Urinary bladder (tissue), 4 donors: ENCODE measurements around the gene PPP2R2C. TPM values are rescaled to one million over a fixed set of nuclear protein-coding genes. Genes with fewer than 3 reads are reported as not detected.

Experiments used
- DNase-seq: peaks from one replicate; pipeline ENCODE4 v3.0.0-alpha.2; 2015; ENCODE audit errors: extremely low spot score
- H3K27ac ChIP-seq: one replicate; pipeline ENCODE4 v1.5.1; 2013; ENCODE audit warnings: low read depth, mild to moderate bottlenecking, moderate library complexity
- H3K36me3 ChIP-seq: one replicate; pipeline ENCODE4 v1.6.1; 2013; ENCODE audit warnings: mild to moderate bottlenecking, moderate library complexity; ENCODE audit not compliant: insufficient read depth
- H3K4me1 ChIP-seq: one replicate; pipeline ENCODE4 v1.6.1; 2013; ENCODE audit warnings: mild to moderate bottlenecking, moderate library complexity; ENCODE audit not compliant: insufficient read depth
- H3K4me3 ChIP-seq: one replicate; pipeline ENCODE4 v1.5.1; 2013; ENCODE audit warnings: low read depth, low read length
- whole genome bisulfite sequencing: extraction: QIAGEN DNeasy Blood & Tissue Kit; methylation state at CpG from one replicate; pipeline ENCODE4 v1.1.7; 2013; 5-methylcytosine and 5-hydroxymethylcytosine counted together
- polyA plus RNA-seq: library from polyadenylated mRNA; stranded (reverse); fragments of 200-250 nt; gene quantifications from one replicate; pipeline ENCODE4 v1.2.3, GENCODE V29; 2013
- total RNA-seq: library from RNA; depleted of rRNA; stranded (reverse); fragments of >200 nt; gene quantifications from one replicate; pipeline ENCODE4 v1.2.3, GENCODE V29; 2014
- donor health status: healthy with polysubstance abuse.
- donor health status: healthy.

The PPP2R2C gene
- total and polyA plus RNA-seq, 2 donors = 0.94 to 3.0 TPM

GRCh38 chr4:6361076-6361784 is 111.2 kb downstream of the PPP2R2C start:
- no peak for DNase-seq
- 64% methylated on average over 4 of the region's 4 CpGs for WGBS
- Histone ChIP-seq H3K4me1 (no peaks in the 10 kb centered on the region), H3K4me3 (no peak overlapping the region), H3K27ac (no peak overlapping the region), H3K36me3 (no peaks in the 10 kb centered on the region)

- no peak for DNase-seq
- Histone ChIP-seq H3K36me3 (no peaks in the 10 kb centered on the region), H3K4me1 (no peaks in the 10 kb centered on the region), H3K4me3 (no peak overlapping the region), H3K27ac (no peak overlapping the region)
- 23% methylated on average over 10 of the region's 10 CpGs for WGBS
These were observed 112.0 kb downstream of the PPP2R2C start for GRCh38 chr4:6360385-6360784.

GRCh38 chr4:6359536-6360308 is 112.7 kb downstream of the PPP2R2C start:
- Histone ChIP-seq H3K4me1 (no peaks in the 10 kb centered on the region), H3K27ac (no peak overlapping the region), H3K4me3 (no peak overlapping the region), H3K36me3 (no peaks in the 10 kb centered on the region)
- WGBS = 65% methylated on average over 11 of the region's 11 CpGs
- no peak for DNase-seq

- DNase-seq = no peak
- Histone ChIP-seq H3K36me3 (no peaks in the 10 kb centered on the region), H3K27ac (no peak overlapping the region), H3K4me3 (no peak overlapping the region), H3K4me1 (no peaks in the 10 kb centered on the region)
- 83% methylated on average over 6 of the region's 6 CpGs for WGBS
These were observed 114.9 kb downstream of the PPP2R2C start for GRCh38 chr4:6357476-6357875.

- no peak overlapping the region for H3K4me3 ChIP-seq
- no peak overlapping the region for H3K27ac ChIP-seq
- no peaks in the 10 kb centered on the region for H3K4me1 ChIP-seq
- no peaks in the 10 kb centered on the region for H3K36me3 ChIP-seq
- DNase-seq = no peak
- WGBS = 77% methylated on average over 11 of the region's 11 CpGs
These were observed 116.3 kb downstream of the PPP2R2C start for GRCh38 chr4:6356076-6356560.

- Histone ChIP-seq H3K4me3 (no peak overlapping the region), H3K27ac (no peak overlapping the region), H3K4me1 (no peaks in the 10 kb centered on the region), H3K36me3 (no peaks in the 10 kb centered on the region)
- 29% methylated on average over 3 of the region's 3 CpGs for WGBS
- no peak for DNase-seq
These were observed 117.4 kb downstream of the PPP2R2C start for GRCh38 chr4:6355052-6355451.

GRCh38 chr4:6354626-6355025 is 117.8 kb downstream of the PPP2R2C start:
- WGBS = 58% methylated on average over 8 of the region's 8 CpGs
- DNase-seq = no peak
- H3K4me3 ChIP-seq = no peak overlapping the region
- H3K36me3 ChIP-seq = no peaks in the 10 kb centered on the region
- no peak overlapping the region for H3K27ac ChIP-seq
- no peaks in the 10 kb centered on the region for H3K4me1 ChIP-seq

- Histone ChIP-seq H3K4me3 (no peak overlapping the region), H3K36me3 (no peaks in the 10 kb centered on the region), H3K27ac (no peak overlapping the region), H3K4me1 (no peaks in the 10 kb centered on the region)
- DNase-seq = no peak
- 47% methylated on average over 15 of the region's 15 CpGs for WGBS
These were observed 118.3 kb downstream of the PPP2R2C start for GRCh38 chr4:6354119-6354518.

GRCh38 chr4:6352031-6352692 is 120.3 kb downstream of the PPP2R2C start:
- DNase-seq = no peak
- 70% methylated on average over 13 of the region's 13 CpGs for WGBS

GRCh38 chr4:6351246-6352000 is 121.0 kb downstream of the PPP2R2C start:
- H3K4me1 ChIP-seq = no peaks in the 10 kb centered on the region
- DNase-seq = no peak
- WGBS = 92% methylated on average over 22 of the region's 22 CpGs
- no peaks in the 10 kb centered on the region for H3K36me3 ChIP-seq
- no peak overlapping the region for H3K27ac ChIP-seq
- no peak overlapping the region for H3K4me3 ChIP-seq

More at GRCh38 chr4:6352031-6352692, 120.3 kb downstream of the PPP2R2C start:
- Histone ChIP-seq H3K4me1 (no peaks in the 10 kb centered on the region), H3K36me3 (no peaks in the 10 kb centered on the region), H3K4me3 (no peak overlapping the region), H3K27ac (no peak overlapping the region)

GRCh38 chr4:6350646-6351045 is 121.8 kb downstream of the PPP2R2C start:
- WGBS = 82% methylated on average over 8 of the region's 8 CpGs
- DNase-seq = no peak
- Histone ChIP-seq H3K27ac (no peak overlapping the region), H3K36me3 (no peaks in the 10 kb centered on the region), H3K4me1 (no peaks in the 10 kb centered on the region), H3K4me3 (no peak overlapping the region)

- H3K36me3 ChIP-seq = no peaks in the 10 kb centered on the region
- WGBS = 60% methylated on average over 19 of the region's 19 CpGs
- DNase-seq = no peak
- no peak overlapping the region for H3K4me3 ChIP-seq
- H3K27ac ChIP-seq = no peak overlapping the region
- H3K4me1 ChIP-seq = no peaks in the 10 kb centered on the region
These were observed 122.4 kb downstream of the PPP2R2C start for GRCh38 chr4:6349896-6350603.

GRCh38 chr4:6348408-6348807 is 124.0 kb downstream of the PPP2R2C start:
- Histone ChIP-seq H3K4me1 (no peaks in the 10 kb centered on the region), H3K36me3 (no peaks in the 10 kb centered on the region), H3K4me3 (no peak overlapping the region), H3K27ac (no peak overlapping the region)
- WGBS = 78% methylated on average over 4 of the region's 4 CpGs
- no peak for DNase-seq
